ENCODE data around the gene ZNF674. TPM values are rescaled to one million over a fixed set of nuclear protein-coding genes. Genes with fewer than 3 reads are reported as not detected.

The ZNF674 gene
- total RNA-seq, 1 experiment from 2014 or later, result 9.0 TPM

DNA sequence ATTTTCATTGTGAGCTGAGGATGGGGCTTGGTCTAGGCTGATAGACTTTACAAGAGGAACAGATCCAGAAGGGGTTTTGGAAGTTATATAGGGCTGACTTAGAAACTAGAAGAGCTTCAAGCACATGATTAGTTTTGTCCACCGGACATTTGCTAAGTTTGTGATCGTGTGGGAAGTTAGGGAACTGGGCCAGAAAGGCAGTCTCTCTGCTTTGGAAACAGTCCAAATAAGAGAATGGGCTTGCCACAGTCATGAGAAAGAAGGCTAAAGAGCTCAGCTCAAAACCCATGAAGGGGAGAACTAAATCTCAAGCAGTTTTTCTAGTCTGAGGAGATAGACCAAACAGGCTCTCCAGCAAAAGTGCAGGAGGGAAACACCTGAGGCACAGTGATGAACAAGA, 67.8 kb downstream of the ZNF674 start:
- Histone ChIP-seq H3K9me2 (replicated peaks; ENCODE audit: low read length) (no peaks in the 10 kb centered on the region), H3K4me1 (ENCODE audit: insufficient read depth, low read length) (no peaks in the 10 kb centered on the region), H3K9ac (ENCODE audit: low read length) (no peak overlapping the region), H4K20me1 (ENCODE audit: low read length) (no peaks in the 10 kb centered on the region), H3K27ac (ENCODE audit: low read length) (no peak overlapping the region), H2AFZ (ENCODE audit: low read length) (no peak overlapping the region), H3K4me2 (ENCODE audit: low read length) (no peak overlapping the region), H3K79me2 (ENCODE audit: low read length) (no peaks in the 10 kb centered on the region), H3F3A (ENCODE audit: low read length, unreplicated experiment) (no peaks in the 10 kb centered on the region), H3K9me3 (ENCODE audit: low read length) (no peaks in the 10 kb centered on the region), H3K4me3 (ENCODE audit: low read length) (no peak overlapping the region), H3K27me3 (ENCODE audit: low read length) (no peaks in the 10 kb centered on the region), H3K36me3 (ENCODE audit: low read depth, low read length) (peaks cover 11% of the 10 kb centered on the region)
- intact Hi-C loops (cut with micrococcal nuclease), result no loop called here
- DNase-seq (no peak), ATAC-seq (no peak)
- POLR2A ChIA-PET (ENCODE audit: unreplicated experiment), result no interaction called here
- TF ChIP-seq EZH2 (IDR thresholded peaks at IDR 0.05; ENCODE audit: low read length, unreplicated experiment) (no peak), EZH2phosphoT487 (IDR thresholded peaks at IDR 0.05; ENCODE audit: borderline replicate concordance, low read length) (no peak)
- TF ChIP-seq, protein P1, sequence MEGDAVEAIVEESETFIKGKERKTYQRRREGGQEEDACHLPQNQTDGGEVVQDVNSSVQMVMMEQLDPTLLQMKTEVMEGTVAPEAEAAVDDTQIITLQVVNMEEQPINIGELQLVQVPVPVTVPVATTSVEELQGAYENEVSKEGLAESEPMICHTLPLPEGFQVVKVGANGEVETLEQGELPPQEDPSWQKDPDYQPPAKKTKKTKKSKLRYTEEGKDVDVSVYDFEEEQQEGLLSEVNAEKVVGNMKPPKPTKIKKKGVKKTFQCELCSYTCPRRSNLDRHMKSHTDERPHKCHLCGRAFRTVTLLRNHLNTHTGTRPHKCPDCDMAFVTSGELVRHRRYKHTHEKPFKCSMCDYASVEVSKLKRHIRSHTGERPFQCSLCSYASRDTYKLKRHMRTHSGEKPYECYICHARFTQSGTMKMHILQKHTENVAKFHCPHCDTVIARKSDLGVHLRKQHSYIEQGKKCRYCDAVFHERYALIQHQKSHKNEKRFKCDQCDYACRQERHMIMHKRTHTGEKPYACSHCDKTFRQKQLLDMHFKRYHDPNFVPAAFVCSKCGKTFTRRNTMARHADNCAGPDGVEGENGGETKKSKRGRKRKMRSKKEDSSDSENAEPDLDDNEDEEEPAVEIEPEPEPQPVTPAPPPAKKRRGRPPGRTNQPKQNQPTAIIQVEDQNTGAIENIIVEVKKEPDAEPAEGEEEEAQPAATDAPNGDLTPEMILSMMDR (conservative IDR thresholded peaks at IDR 0.05; ENCODE audit: low read depth, low read length), result no peak
- CTCF ChIA-PET, result no interaction called here
- no TSS peak for BruUV-seq (replicated peaks)

DNA sequence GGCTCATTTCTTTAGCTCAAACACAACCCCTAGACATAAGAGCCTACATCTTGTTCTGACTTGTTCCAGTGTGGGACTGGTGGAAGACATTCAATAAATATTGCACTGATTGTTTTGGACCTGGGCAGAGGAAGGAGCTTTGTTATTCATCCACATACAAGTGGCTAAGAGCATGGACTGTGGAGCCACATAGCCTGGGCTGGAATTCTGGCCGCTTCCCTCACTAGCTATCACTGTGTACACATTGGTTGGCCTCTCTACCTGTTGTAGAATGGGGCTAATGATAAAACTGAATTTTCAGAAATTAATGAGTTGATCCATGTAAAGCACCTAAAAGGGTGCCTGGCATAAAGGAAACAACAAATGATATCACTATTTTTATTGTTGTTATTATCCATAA, 80.0 kb downstream of the ZNF674 start:
- Histone ChIP-seq H3K27ac (ENCODE audit: low read length) (no peak overlapping the region), H3F3A (ENCODE audit: low read length, unreplicated experiment) (no peaks in the 10 kb centered on the region), H4K20me1 (ENCODE audit: low read length) (no peaks in the 10 kb centered on the region), H3K9ac (ENCODE audit: low read length) (no peak overlapping the region), H2AFZ (ENCODE audit: low read length) (no peak overlapping the region), H3K4me3 (ENCODE audit: low read length) (no peak overlapping the region), H3K27me3 (ENCODE audit: low read length) (no peaks in the 10 kb centered on the region), H3K79me2 (ENCODE audit: low read length) (no peaks in the 10 kb centered on the region), H3K4me1 (ENCODE audit: insufficient read depth, low read length) (no peaks in the 10 kb centered on the region), H3K9me3 (ENCODE audit: low read length) (no peaks in the 10 kb centered on the region), H3K36me3 (ENCODE audit: low read depth, low read length) (peaks cover 38% of the 10 kb centered on the region), H3K4me2 (ENCODE audit: low read length) (no peak overlapping the region), H3K9me2 (replicated peaks; ENCODE audit: low read length) (no peaks in the 10 kb centered on the region)
- DNase-seq (no peak), ATAC-seq (no peak)
- CTCF ChIA-PET, result no interaction called here
- POLR2A ChIA-PET (ENCODE audit: unreplicated experiment), result no interaction called here
- TF ChIP-seq, protein P1 (conservative IDR thresholded peaks at IDR 0.05; ENCODE audit: low read depth, low read length), result no peak
- TF ChIP-seq EZH2phosphoT487 (IDR thresholded peaks at IDR 0.05; ENCODE audit: borderline replicate concordance, low read length), result no peak
- no peak for TF ChIP-seq EZH2 (IDR thresholded peaks at IDR 0.05; ENCODE audit: low read length, unreplicated experiment)
- intact Hi-C loops (cut with micrococcal nuclease), result no loop called here
- BruUV-seq (replicated peaks), result no TSS peak

DNA sequence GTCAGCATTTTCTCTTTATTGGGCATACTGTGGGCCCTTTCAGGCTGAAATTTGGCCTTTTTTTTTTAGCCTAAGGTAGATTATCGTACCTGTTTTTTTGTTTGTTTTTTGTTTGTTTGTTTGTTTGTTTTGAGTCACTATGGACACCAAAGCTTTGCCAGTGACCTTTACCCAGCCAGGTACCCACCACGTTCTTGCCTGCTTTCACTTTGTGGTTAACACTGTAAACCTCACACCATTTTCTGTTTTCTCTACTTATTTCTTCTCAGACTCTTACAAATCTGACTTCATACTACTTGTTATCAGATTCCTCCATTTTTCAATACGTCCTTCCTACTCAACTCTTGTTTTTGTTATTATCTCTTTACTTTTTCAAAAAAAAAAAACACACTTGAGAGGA, 81.5 kb downstream of the ZNF674 start:
- Histone ChIP-seq H3K36me3 (ENCODE audit: low read depth, low read length) (peaks cover 30% of the 10 kb centered on the region), H3K79me2 (ENCODE audit: low read length) (no peaks in the 10 kb centered on the region), H3K4me2 (ENCODE audit: low read length) (no peak overlapping the region), H3K27me3 (ENCODE audit: low read length) (no peaks in the 10 kb centered on the region), H3K27ac (ENCODE audit: low read length) (no peak overlapping the region), H3K4me1 (ENCODE audit: insufficient read depth, low read length) (no peaks in the 10 kb centered on the region), H3K9me2 (replicated peaks; ENCODE audit: low read length) (no peaks in the 10 kb centered on the region), H3F3A (ENCODE audit: low read length, unreplicated experiment) (no peaks in the 10 kb centered on the region), H3K4me3 (ENCODE audit: low read length) (no peak overlapping the region), H2AFZ (ENCODE audit: low read length) (no peak overlapping the region), H3K9ac (ENCODE audit: low read length) (no peak overlapping the region), H3K9me3 (ENCODE audit: low read length) (no peaks in the 10 kb centered on the region), H4K20me1 (ENCODE audit: low read length) (no peaks in the 10 kb centered on the region)
- TF ChIP-seq EZH2phosphoT487 (IDR thresholded peaks at IDR 0.05; ENCODE audit: borderline replicate concordance, low read length) (no peak), EZH2 (IDR thresholded peaks at IDR 0.05; ENCODE audit: low read length, unreplicated experiment) (no peak)
- TF ChIP-seq, protein P1 (conservative IDR thresholded peaks at IDR 0.05; ENCODE audit: low read depth, low read length), result no peak
- intact Hi-C loops (cut with micrococcal nuclease), result no loop called here
- POLR2A ChIA-PET (ENCODE audit: unreplicated experiment), result no interaction called here
- ATAC-seq (no peak), DNase-seq (no peak)
- BruUV-seq (replicated peaks), result no TSS peak
- CTCF ChIA-PET, result no interaction called here

Data from PC-3 (cell line).